ENCODE measurements around the gene ZNF384.
A peak's percentile ranks its signal among the peaks of the same experiment; 100 is the strongest.

Gene ZNF384

DNA sequence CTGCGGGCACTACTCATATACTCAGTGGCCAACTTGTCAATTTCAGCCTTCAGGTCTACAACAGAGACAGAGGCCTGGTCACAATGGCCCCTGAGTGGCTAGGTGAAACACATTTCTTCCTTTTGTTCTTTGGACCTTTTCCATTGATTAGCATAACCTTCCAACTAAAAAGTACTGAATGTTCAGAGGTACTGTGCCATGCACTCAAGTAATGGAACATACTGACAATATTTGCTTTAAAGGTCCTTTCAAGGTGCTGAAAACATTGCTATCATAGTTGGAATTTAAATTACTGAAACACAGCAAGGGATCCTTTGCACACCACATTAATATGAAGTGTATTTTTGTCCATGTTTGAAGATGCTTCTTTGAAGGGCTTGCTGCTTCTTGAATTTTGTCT lies 35.8 kb downstream of the ZNF384 start:
- DNase-seq = no peak

DNA sequence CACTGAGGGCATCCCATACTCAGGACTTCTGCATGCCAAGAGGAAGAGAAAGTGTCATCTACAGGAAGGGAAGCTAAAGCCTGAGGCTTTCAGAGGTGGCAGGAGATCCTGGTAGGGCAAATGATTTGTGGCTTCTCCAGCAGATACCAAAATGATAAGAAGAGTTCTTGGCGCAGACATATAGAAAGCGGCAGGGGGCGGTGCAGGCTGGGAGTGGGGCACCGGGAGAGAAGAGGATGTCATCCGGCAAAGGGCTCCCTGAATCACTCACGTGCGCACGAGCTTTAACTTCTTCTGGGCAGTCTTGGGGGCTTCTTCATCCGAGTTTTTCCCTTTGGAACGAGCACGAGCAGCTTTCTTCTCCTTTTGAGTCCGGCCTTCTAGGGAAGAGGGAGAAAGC lies 36.8 kb downstream of the ZNF384 start:
- DNase-seq = no peak

DNA sequence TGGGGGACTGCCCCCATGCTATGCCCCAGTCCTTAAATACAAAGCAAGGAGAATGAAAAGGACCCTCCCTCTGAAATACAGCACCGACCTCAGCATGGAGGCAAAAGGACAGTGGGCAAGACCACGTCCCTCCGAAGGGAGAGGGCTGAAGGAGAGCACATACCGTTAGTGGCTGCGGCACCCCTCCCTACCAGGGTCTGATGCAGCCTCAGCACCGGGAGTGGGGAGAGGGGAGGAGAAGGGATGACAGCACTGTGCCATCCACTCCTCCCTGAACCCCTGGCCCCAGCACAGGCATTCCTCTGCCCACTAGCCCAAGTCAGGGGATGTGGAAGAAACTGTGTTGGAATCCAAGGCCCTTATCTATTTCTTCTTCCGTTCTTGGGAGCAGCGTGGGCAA lies 38.3 kb downstream of the ZNF384 start:
- no peak for DNase-seq

DNA sequence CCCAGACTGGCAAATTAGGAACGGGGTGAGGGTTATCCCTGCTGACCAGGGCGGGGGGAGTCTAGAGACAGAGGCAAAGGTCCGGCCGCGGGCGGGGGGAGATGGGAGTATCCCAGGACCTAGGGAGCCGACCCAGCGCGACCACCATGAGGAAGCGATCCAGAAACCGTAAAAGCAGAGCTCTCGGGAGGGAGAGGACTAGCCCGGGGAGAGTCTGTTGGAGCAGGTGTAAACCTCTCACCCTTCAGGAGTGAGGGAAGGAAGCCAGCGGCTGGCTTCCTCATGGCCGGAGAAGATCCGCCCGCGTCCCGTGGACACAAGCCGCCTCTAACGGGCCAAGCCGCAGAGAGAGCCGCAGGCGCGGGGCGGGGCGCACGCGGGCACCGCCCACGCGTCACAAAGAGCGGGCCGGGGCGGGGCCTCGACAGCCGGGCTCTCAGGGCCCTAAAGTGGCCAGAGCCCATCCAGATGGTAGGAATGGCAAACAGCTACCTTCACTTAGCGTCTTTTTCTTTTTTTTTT lies 42.0 kb downstream of the ZNF384 start, which contains the start of gene ACRBP:
Gene ACRBP, minus strand, starts transcription at position 350 of the 522 bp plus-strand sequence. Its CDS starts 66 bp downstream, at position 284.
- DNase-seq = peak; percentile 88

DNA sequence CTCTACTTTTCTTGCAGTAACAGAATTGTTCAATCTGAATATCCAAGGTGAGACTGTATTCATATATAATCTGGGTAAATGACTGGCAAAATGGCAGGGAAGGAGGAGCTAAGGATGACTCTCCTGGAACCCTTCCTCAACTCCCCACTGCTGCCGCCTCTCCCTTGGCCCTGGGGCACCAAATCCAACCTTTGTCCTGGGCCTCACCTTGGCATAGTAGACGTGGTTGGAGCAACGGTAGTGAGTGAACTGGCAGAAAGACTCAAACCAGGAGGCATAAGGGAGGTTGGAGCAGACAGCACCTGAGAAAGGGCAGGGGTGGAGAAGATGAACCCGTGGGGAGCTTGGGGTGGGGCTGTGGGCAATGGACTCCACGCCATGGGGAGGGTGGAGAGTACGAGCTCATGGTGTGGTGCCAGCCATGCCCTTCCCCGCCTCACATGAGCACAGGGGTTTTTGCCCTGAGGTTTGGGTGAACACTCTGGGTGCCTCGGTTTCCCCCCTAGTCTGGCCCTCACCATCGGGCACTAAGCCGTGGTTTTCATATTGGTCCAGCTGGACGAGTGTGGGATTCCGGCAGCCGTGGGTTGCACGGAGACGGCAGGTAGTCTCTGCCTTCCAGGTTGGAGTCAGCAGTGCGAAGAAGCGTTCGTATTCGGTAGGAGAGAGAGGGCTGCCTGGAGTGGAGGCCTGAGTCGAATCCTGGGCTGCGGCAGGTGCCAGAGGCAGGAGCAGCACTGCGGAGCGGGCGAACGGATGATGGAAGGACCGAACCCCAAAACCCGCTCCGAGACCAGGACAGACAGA lies 42.7 kb downstream of the ZNF384 start:
- no peak for DNase-seq

DNA sequence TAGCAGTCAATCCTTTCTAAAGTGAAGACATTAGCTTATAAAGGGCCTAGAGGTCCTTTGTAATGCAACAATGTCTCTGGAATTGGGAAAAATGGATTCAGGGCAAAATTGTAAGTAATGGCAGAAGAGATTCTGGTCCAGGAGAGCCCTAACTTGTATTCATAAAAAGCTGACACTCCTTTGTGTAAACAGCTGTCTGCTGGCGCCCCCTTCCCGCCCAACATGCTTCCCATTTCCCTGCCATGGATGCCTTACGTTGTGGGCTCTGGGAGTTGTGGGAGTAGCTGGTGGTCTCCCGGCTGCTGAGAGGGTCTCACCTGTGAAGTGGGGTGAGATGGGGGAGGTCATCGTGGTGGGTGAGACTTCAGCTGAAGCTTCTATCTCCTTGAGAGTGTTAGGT lies 44.3 kb downstream of the ZNF384 start:
- DNase-seq = peak; percentile 37

DNA sequence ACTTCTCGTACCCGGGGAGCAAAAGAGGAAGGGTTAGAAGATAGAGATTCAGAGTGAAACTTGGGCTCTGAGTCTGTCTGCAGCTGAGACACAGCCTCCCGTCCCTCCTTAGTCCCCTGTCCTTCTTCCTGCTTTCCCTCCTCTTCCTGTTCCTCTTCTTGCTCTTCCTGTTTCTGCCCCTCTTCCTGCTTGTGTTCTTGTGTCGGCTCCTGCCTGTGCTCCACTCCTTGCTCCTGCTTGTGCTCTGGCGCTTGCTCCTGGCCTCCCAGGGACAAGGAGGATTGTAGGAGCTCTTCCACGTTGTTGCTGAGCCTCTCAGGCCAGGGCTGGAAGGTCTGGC lies 44.9 kb downstream of the ZNF384 start:
- DNase-seq = no peak

DNA sequence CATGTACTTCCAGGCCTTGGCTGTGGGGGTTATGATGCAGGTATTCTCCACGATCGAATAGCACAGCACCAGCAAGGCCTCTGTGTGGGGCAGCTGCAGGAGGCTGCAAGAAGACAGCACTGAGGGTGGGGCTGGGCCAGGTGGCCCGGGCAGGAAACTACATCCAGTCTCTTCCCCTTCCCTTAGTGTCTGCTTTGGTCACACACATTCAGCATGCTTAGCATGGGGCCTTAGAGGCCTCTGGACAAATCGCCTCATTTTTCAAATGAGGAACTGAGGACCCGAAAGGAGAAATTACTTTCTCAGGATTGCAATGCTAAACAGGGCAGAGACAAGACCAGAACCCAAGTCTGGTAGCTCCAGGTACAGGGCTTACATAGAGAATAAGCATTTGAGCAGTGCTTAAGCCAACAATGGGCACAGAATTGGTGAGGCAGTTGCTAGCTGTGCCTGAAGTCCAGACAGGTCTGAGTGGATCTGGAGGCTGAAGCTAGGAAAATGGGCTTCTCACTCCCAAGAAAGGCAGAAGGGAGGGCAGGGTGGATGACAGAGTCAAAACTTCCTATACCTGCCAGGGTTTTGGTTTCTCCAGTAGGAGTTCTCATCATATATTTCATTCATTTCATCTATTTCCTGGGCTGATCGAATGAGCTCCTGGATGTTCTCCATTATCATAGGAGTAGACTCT lies 45.5 kb downstream of the ZNF384 start:
- DNase-seq = no peak

DNA sequence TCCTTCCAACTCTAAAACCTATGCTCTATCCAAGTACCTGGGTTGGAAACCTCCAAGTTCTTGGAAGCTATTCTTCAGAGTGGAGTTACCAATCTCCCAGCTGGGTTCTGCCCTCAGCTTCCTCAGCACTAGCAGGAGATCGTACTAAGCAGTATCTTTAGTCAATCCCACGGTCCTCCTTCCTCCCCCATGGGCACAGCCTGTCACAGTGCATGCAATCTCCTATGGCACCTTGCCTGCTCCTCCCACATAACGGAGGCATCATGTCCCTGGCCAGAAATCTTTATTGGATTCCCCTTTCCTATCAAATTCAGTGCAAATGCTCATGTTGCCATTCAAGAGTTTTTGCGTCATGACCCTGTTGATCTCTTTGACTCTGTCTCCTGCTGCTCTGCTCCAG lies 48.0 kb downstream of the ZNF384 start:
- no peak for DNase-seq

DNA sequence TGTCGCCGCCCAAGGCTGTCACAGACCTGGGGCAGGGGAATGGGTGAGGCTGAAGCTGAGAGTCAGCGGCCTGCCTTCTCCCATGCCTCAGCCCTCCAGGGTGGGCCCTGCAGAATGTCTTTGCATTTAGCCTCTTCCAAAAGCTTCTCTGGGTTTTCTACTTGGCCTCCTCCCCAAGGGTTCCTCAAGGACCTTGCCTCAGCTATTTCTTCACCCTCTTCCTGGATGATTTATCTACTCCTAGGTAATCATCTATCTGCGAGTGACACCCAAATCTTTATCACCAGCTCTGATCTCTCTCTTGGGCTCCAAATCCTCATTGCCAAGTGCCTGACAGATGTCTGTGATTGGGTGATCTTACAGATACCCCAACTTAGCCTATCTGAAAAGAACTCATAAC lies 48.7 kb downstream of the ZNF384 start:
- DNase-seq = no peak

DNA sequence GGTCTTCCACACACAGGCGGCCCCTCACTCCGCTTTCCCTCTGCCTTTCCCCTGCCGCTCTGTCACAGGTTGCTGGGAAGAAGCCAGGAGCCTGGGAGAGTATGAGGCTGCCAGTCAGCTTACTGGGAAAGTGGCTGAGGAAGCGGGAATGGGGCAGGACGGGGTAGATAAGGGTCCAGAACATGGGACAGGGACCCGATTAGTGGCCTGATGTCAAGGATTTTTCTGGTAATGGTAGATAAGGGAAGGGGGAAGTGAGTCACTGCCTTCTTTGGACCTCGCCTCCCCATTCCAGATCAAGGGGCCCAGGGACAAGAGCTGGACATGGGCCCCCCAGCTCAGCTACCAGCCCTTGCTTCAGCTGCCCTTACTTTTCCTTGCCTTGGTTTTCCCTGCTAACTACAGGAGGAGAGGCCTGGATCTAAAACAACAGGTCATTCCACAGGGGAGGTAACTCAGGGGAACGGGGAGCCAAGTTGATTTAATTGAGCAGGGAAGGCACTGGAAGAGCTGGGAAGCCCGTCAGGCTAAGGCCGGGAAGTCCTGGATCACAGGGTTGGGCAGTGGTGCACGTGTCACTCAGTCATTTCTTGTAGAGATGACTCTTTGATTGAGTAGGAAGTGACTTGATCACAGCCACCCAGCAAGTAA lies 49.9 kb downstream of the ZNF384 start:
- no peak for DNase-seq

DNA sequence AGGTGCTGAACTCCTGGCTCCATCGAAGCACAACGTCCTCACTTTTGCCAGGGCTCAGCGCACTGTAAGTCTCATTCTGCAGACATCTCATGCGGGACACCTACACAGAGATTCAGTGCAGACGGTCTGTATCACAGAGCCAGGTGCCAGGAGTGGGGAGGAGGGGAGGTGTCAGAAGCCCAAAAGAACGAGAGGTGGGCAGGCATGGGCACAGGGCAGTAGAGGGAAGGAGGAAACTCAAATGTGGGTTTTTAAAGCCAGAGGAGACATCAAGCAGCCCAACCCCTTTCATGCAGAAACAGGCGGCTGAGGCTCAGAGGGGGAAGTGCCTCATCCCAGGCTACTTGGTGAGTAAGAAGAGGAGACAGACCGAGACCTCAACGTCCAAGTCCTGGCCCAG lies 50.9 kb downstream of the ZNF384 start:
- no peak for DNase-seq

DNA sequence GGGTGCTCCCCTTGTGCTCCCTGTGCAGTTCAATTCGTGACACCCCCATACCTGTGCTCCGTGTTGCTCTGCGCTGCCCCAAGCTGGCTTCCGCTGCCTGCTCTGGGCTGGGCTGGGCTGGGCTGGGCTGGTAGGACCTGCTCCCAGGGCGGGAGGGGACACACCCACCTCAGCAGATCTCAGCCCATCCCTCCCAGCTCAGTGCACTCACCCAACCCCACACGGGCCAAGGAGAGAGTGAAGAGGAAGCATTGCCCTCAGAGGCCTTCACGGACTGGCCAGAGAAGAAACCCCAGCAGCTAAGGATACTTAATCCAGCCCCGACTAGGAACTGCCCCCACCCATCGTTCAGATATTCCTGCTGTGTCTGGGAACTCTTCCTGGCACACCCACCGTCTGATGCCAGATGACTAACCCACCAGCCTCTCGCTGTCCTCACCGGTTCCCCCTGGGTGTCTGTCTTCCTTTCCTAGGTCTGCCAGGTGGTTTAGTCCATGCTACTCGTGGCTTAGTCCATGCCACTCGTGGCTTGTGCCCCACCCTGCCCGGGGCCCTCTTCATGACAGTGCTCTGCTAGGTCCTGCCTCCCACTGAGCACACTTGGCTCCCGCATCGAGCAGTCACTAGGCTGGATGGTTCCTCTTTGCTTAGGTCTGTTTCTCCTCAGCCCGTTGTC lies 53.2 kb downstream of the ZNF384 start, which contains the start of gene LPAR5:
Gene LPAR5, minus strand, starts transcription at position 104 of the 676 bp plus-strand sequence. CDS start 14,711 bp downstream, outside the sequence.
- no peak for DNase-seq

DNA sequence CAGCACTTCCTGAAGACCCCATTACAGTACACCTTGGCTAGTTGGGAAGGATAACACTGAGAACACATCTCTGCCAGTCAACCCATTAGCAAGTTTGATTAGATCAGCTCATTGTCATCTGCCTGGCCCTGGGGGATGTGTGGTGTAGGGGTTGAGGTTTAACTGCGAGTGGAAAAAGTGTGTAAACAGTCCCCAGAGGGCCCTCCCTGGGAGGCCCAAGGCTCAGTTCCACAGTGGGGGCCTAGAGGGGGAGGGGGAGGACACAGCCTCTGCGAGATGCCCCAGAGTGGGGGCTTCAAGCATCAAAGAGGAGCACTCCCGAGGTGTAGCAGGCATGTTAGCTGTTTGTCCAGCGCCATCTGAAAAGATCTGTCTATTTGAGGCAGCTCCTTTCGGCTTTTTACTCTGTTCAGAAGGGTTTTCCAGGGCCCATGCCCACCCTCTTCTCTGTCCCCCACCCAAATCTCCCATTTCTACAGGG lies 53.8 kb downstream of the ZNF384 start:
- no peak for DNase-seq

DNA sequence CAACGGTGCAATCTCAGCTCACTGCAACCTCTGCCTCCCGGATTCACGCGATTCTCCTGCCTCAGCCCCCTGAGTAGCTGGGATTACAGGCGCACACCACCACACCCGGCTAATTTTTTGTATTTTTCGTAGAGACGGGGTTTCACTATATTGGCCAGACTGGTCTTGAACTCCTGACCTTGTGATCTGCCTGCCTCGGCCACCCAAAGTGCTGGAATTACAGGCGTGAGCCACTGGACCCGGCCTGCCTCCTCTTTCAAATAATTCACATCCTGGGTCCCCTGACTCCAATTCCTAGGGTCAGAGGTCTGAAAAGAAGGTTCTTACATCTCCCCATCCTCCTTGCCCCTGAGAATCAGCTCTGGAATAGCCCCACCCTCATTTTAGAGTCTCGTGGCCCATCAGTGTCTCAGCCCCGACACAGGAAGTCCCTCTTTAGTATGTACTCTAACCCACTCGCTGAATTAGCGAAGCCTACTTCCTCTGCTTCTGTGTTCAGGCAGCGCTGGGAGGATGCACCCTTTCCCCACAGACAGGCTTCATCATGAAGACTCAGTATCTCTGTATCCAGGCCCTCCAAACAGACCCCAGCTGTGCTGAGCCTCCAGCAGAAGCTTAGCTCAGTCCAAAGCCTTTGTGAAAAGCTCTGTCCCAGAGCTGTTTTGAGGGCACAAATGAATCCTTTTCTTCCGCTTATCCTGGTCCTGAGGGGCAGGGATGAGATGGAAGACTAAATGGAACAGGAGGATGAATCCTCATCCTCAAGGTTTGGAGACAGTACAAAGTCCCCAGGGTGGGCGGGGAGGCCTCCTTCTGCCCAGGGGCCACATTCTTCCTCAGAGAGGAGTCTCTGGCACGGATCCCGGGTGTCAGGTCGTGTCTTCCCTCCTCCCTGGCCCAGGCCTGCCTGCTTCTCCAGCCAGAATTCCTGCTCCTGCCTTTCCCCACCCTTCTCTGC lies 56.9 kb downstream of the ZNF384 start:
- peak; percentile 20 for DNase-seq

DNA sequence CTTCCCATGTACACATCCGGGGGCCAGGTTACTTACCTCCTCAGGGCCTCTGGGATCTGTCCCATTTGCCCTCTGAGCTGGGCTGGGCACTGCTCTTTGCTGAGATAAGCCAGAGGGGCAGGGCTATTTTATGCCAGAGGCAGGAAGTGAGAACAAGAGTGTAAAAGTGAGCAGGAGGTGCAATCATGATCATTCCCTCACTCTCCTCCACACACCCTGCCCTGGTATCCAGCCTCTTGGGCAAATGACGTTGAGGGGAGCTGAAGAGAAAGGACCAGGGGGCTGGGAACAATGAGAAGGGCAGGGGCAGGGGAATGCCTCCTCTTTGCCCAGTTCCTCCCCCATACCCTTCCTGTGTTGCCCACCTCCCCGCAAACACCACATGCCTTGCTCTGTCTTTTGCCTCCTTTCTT lies 57.6 kb downstream of the ZNF384 start:
- DNase-seq = no peak

DNA sequence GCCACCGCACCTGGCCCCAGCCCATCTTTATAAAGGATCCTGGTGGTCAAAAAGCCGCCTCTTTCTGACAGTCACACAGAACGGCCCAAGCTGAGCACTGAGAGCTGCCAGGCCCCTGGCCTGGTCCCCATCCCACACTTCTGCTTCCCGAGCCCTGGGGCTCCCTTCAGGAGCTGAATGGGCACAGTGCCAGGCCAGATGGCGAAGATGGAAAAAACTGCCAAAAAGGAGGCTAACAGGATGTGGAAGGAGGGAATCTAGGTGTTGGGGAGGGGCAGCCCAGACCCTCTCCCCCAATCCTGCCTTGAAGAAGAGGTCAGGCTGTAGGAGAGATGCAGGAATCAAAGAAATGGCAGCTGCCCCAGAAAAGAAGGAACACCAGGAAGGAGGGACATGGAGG lies 58.4 kb downstream of the ZNF384 start:
- DNase-seq = no peak

DNA sequence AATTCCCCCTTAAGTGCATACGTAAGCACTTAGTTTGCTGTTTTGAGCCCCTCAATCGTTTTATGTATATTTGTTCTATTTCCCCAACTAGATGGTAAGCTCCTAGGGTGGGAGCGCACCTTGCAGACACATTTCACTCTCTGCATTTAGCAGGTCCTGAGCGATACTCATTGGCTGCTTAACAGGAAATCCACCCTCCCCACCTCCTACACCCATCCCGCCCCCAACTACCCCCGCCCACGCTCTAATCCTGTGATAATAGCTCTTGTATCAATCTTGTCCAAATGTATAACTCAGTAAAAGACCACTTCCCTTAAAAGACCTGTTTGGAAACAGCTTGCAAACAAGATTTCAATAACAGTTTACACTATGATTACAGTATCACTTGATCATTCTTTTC lies 61.6 kb downstream of the ZNF384 start:
- DNase-seq = no peak

DNA sequence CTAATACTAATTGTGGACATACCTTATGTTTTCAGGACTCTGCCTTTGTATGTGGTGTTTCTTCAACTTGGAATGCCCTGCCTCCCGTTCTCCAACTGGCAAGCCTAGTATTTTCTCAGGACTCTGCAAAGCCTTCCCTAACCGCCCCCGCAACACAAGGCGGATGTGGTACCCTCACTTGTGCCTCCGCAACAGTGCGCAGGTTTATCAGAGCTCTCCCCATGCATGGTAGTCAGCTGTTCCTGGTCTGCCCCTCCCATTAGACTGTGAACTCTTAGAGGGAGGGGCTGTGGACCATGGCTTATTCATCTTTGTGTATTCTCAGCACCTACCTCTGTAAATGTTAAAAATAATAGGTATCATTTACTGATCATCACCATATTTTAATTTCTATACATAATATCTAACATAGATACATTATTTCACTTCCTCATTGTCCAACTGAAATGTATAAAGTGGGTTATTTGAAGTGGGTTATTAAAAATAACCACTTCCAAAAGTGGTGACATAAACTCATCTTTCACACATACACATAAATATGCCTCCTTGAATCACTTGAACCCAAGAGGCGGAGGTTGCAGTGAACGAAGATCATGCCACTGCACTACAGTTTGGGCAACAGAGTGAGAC lies 62.4 kb downstream of the ZNF384 start:
- no peak for DNase-seq

DNA sequence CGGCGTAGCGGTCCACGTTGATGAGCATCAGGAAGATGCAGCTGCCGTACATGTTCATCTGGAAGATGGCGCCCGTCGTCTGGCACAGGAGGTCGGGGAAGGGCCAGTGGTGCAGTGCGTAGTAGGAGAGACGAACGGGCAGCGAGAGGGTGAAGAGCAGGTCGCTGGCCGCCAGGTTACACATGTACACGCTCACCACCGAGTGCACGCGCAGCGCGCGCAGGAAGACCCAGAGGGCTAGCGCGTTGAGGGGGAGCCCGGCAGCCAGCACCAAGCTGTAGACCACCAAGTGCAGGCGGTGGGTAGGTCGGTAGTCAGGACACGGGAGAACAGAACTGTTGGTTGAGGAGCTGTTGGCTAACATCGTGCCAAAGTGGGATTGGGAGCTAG lies 68.3 kb downstream of the ZNF384 start:
- no peak for DNase-seq
